Measurements from ENCODE around the gene RASIP1. TPM values are rescaled to one million over a fixed set of nuclear protein-coding genes. Genes with fewer than 3 reads are reported as not detected.

The RASIP1 gene
- total and polyA plus RNA-seq, 2 donors (not counting 1 experiment from before 2014, with no cell fraction given): 0.20 TPM; not detected in 1

DNA sequence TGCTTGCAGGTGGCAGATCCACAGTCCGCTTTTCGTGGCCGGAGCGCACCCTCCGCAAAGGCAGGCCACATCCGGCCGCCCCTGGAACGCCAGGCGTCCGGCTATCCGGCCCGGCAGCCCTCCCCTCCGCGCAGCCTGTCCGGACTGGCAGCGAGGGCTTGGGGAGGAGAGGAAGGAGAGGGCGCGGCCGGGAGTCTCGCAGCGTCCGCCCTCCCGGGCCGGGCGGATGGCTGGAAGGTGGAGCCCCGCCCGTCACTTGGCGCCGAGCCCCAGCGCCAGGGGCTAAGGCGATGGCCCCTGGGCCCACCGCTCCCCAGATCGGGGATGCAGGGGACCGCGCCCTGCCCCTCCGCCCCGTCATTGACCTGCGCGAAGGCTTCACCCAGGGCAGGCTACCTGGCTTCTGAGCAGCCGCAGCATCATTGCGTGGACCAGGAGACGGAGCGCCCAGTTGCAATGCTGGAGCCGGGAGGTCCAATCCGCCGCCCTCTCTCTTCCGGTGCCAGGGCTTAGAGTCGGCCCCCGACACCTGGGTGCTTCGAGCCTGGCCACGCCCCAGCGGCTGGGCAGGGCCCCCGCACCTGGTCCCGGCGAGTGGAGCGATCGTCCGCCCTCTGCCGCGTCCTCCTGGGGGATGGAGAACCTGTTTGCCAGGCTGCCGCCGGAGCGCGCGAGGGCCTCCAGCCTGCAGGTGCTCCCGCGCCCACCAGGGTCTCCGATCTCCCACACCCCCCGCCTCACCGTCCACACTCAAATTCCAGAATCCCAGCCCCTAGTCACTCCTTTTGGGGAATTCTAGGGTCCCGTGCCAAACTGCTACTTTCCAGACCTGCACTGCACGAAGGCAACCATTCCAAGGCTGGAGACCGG lies 12.3 kb upstream of the RASIP1 start, which contains the start of gene FUT1:
TSS of gene FUT1 (minus strand) at position 146 of the 870 bp plus-strand sequence. CDS start 1,360 bp downstream, outside the sequence.
- intact Hi-C loops (cut with micrococcal nuclease): no loop called here
- Mint-ChIP-seq H3K27ac (no peak within 1 kb of the TSS), H3K27me3 (peaks cover 33% of the 10 kb centered on the region), H3K4me3 (peak within 1 kb of the TSS; percentile 78), H3K9me3 (ENCODE audit: insufficient read depth) (no peaks in the 10 kb centered on the region), H3K4me1 (peaks cover 16% of the 10 kb centered on the region)
- Histone ChIP-seq H4K20me1 (ENCODE audit: control insufficient read depth, insufficient read depth, low read length, poor library complexity, severe bottlenecking) (no peaks in the 10 kb centered on the region), H3K4me3 (ENCODE audit: control extremely low read depth in 1 of 5, extremely low read depth in 1 of 5, insufficient read depth in 1 of 5, low read depth in 2 of 5, low read length in 4 of 5) (peak within 1 kb of the TSS in 4 of 5 experiments; percentile 13 to 52 (median 40)), H3K9me3 (ENCODE audit: control extremely low read depth in 1 of 3, control insufficient read depth in 2 of 3, insufficient read depth in 1 of 3, low read length in 2 of 3) (peaks cover 0 to 10% (median 0%) of the 10 kb centered on the region in 3 donors), H3K9ac (ENCODE audit: low read length) (peak within 1 kb of the TSS; percentile 52), H3K27me3 (replicated peaks in 1 of 4; ENCODE audit: control extremely low read depth in 1 of 4, control insufficient read depth in 3 of 4, insufficient read depth in 4 of 4, low read length in 3 of 4) (peaks cover 0 to 67% (median 20%) of the 10 kb centered on the region in 4 experiments), H3K36me3 (replicated peaks in 1 of 2; ENCODE audit: control extremely low read depth in 1 of 2, control insufficient read depth in 1 of 2, extremely low read depth in 1 of 2, insufficient read depth in 2 of 2, low read length in 1 of 2) (no peaks in the 10 kb centered on the region), H3K27ac (ENCODE audit: low read length in 2 of 2) (no peak within 1 kb of the TSS), H3K4me2 (replicated peaks; ENCODE audit: low read depth, low read length, poor library complexity, severe bottlenecking) (peak within 1 kb of the TSS; percentile 89), H3K4me1 (ENCODE audit: control insufficient read depth in 2 of 2, insufficient read depth in 2 of 2, low read length in 2 of 2) (peaks cover 15 to 16% of the 10 kb centered on the region in 2 donors), H2AFZ (ENCODE audit: insufficient read depth, low read depth, low read length, poor library complexity, severe bottlenecking) (peak within 1 kb of the TSS; percentile 58), H3K79me2 (ENCODE audit: control insufficient read depth, insufficient read depth, low read length) (no peaks in the 10 kb centered on the region)
- 2% methylated on average over 73 of the region's 73 CpGs for WGBS (ENCODE audit: insufficient coverage)
- peak; percentile 66 for ATAC-seq (ENCODE audit: low read depth)
- peak; percentile 58 for DNase-seq
- ChIA-PET POLR2A (no interaction called here), CTCF (interaction anchor here (0.6 kb wide), 1 partner anchor 74 kb away, joined by 3 read pairs; no protein-coding TSS in a partner anchor)
- no peak for TF ChIP-seq EZH2 (IDR thresholded peaks at IDR 0.05; ENCODE audit: borderline replicate concordance, insufficient read depth, low read depth, low read length, poor library complexity, severe bottlenecking)
- TF ChIP-seq CTCF (IDR thresholded peaks at IDR 0.05): no peak
